MM.1S (cell line): Measurements from ENCODE around the gene ZIC2.

Experiments used
- CTCF ChIP-seq: fragments of 300-600 bp; sonication (generic); IDR thresholded peaks from 2 replicates; pipeline ENCODE4 v1.5.1; 2016; ENCODE audit warnings: antibody characterized with exemption, low read length, mixed read lengths
- EZH2 ChIP-seq: fragments of 300-600 bp; sonication (generic); optimal IDR thresholded peaks from 2 replicates; pipeline ENCODE3; 2017; ENCODE audit warnings: low read depth, mild to moderate bottlenecking, antibody characterized with exemption, low read length, mixed read lengths

- no peak for TF ChIP-seq CTCF
- TF ChIP-seq EZH2, result no peak
Measured at GRCh38 chr13:100035936-100036335, 54.4 kb downstream of the ZIC2 start.
